RWPE2 (cell line): ENCODE results near the gene TUBA4A.

Experiments
- ATAC-seq: fragments of 200-7000 bp; cut with Tn5 transposase; 3 replicates; pipeline ENCODE4 v1.9.1; 2021; ENCODE audit warnings: low read depth
- DNase-seq: peaks from one replicate; pipeline ENCODE4 v3.0.0-alpha.2; 2020; ENCODE audit warnings: low spot score
- H3K27ac ChIP-seq: fragments of 450-650 bp; 2 replicates; pipeline ENCODE4 v1.5.1; 2017; ENCODE audit warnings: mild to moderate bottlenecking; ENCODE audit not compliant: poor library complexity, severe bottlenecking
- H3K27me3 ChIP-seq: fragments of 250-450 bp; sonication (Bioruptor Pico); 2 replicates; pipeline ENCODE4 v1.5.1; 2021; ENCODE audit warnings: mild to moderate bottlenecking, moderate library complexity; ENCODE audit not compliant: insufficient read depth, poor library complexity, severe bottlenecking
- H3K36me3 ChIP-seq: fragments of 250-450 bp; sonication (Bioruptor Pico); 2 replicates; pipeline ENCODE4 v1.5.1; 2020; ENCODE audit warnings: low read depth, mild to moderate bottlenecking, moderate library complexity
- H3K4me1 ChIP-seq: fragments of 250-450 bp; sonication (Bioruptor Pico); 2 replicates; pipeline ENCODE4 v1.5.1; 2021; ENCODE audit warnings: mild to moderate bottlenecking, moderate library complexity; ENCODE audit not compliant: insufficient read depth, poor library complexity, severe bottlenecking
- H3K4me3 ChIP-seq: fragments of 250-450 bp; sonication (Bioruptor Pico); 2 replicates; pipeline ENCODE4 v1.5.1; 2021; ENCODE audit warnings: mild to moderate bottlenecking, moderate library complexity; ENCODE audit not compliant: severe bottlenecking
- H3K9me3 ChIP-seq: fragments of 250-450 bp; sonication (Bioruptor Pico); 2 replicates; pipeline ENCODE4 v1.5.1; 2021; ENCODE audit warnings: mild to moderate bottlenecking, moderate library complexity; ENCODE audit not compliant: severe bottlenecking
- TF ChIP-seq, protein P1 (sequence below): fragments of 450-650 bp; IDR thresholded peaks from one replicate; pipeline ENCODE4 v1.5.1; 2017; ENCODE audit warnings: mild to moderate bottlenecking, moderate library complexity; ENCODE audit not compliant: poor library complexity, severe bottlenecking

Gene TUBA4A

DNA sequence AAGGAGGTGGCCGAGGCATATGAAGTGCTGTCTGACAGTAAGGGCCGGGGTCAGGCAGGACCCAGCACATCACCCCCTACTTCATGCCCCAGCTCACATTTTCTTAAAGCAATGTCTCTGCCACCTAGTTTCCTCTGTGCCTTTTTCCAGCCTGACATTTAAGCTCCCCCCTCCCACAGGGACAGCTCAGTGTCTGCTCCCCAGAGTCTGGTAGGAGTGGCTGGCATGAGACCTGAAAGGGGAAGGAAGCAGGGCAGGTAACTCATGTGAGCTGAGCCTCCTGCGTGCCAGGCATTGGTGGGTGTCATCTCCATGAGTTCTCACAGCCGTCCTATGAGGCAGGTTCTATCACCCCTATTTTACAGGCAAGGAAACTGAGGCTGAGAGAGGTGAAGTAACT is 26.9 kb upstream of the TUBA4A start:
- ATAC-seq (no peak), DNase-seq (no peak)
- Histone ChIP-seq H3K27ac (peak overlapping the region; percentile 100), H3K36me3 (peaks cover 35% of the 10 kb centered on the region), H3K27me3 (no peaks in the 10 kb centered on the region), H3K9me3 (no peaks in the 10 kb centered on the region), H3K4me3 (no peak overlapping the region), H3K4me1 (peaks cover 24% of the 10 kb centered on the region)
- TF ChIP-seq, protein P1, sequence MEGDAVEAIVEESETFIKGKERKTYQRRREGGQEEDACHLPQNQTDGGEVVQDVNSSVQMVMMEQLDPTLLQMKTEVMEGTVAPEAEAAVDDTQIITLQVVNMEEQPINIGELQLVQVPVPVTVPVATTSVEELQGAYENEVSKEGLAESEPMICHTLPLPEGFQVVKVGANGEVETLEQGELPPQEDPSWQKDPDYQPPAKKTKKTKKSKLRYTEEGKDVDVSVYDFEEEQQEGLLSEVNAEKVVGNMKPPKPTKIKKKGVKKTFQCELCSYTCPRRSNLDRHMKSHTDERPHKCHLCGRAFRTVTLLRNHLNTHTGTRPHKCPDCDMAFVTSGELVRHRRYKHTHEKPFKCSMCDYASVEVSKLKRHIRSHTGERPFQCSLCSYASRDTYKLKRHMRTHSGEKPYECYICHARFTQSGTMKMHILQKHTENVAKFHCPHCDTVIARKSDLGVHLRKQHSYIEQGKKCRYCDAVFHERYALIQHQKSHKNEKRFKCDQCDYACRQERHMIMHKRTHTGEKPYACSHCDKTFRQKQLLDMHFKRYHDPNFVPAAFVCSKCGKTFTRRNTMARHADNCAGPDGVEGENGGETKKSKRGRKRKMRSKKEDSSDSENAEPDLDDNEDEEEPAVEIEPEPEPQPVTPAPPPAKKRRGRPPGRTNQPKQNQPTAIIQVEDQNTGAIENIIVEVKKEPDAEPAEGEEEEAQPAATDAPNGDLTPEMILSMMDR = no peak

DNA sequence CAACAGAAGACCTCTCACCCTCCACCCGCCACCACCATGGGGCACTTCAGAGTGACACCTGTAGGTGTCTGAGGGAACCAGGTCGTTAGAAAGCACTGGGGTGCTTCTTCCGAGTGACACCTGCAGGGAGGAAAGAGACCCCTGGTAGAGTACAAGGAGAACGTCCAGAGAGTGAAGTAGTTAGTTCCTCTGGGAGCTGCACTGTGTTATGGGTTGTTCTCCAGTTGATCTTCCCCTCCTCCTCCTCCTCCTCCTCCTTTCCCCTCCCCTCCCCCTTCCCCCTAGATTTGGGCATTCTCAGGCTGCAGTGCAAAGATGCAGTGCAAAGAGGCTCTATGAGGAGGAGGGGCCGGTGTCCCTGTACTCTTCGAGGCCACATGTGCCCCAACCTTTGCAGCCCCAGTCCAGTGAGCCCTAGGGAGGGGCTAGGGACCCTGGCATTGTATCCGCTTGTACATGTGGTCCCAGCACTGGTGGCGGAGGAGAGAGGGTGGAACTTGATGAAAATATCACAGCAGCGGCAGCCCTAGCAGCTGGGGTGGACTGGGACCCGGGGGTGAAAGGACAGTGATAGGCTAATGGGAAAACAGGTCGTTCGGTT is 26.3 kb upstream of the TUBA4A start:
- Histone ChIP-seq H3K27ac (peak overlapping the region; percentile 100), H3K36me3 (peaks cover 30% of the 10 kb centered on the region), H3K27me3 (no peaks in the 10 kb centered on the region), H3K4me1 (peaks cover 27% of the 10 kb centered on the region), H3K9me3 (no peaks in the 10 kb centered on the region), H3K4me3 (peak overlapping the region; percentile 53)
- DNase-seq = no peak
- no peak for ATAC-seq
- TF ChIP-seq, protein P1 = no peak

DNA sequence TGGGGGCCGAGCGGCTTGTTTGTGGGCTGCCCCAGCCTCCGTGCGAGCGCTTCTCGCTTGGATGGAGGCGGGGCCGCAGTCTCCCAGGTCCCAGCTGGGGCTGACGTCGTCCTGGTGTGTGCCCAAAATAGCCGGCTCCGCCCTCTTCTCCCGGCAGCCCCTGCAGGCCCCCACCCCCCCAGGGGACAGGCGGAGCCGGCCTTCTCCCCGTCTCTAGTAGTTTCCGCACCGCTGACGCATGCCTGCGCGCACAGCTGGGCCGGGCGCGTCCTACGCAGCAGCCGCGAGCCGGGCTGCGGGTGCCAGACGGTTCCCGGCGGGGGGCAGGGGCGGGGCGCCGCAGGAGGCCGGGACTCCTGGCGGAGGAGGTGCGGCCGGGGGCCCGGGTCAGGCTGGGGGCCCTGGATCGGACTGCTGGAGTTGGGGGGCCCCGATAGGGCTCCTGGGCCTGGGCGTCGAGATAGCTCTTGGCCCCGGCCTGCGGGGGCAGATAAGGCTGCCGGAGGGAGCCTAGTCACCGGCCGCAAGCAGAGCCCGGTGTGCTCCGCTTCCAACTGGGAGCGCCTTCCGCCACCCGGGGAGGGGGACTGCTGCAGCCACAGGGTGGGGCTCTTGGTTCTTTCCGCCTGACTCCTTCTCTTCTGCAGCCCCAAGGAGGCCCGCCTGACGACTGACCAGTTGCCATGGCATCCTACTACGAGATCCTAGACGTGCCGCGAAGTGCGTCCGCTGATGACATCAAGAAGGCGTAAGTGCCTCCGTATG is 25.6 kb upstream of the TUBA4A start, which contains the start of gene DNAJB2:
TSS of gene DNAJB2 (plus strand) at position 216 of the 765 bp plus-strand sequence. CDS start at position 684, 468 bp downstream.
- Histone ChIP-seq H3K9me3 (no peaks in the 10 kb centered on the region), H3K27ac (peak within 1 kb of the TSS; percentile 100), H3K4me3 (peak within 1 kb of the TSS; percentile 53), H3K36me3 (peaks cover 23% of the 10 kb centered on the region), H3K4me1 (peaks cover 33% of the 10 kb centered on the region), H3K27me3 (no peaks in the 10 kb centered on the region)
- TF ChIP-seq, protein P1 = peak; percentile 27
- DNase-seq (peak; percentile 99), ATAC-seq (peak; percentile 81)

DNA sequence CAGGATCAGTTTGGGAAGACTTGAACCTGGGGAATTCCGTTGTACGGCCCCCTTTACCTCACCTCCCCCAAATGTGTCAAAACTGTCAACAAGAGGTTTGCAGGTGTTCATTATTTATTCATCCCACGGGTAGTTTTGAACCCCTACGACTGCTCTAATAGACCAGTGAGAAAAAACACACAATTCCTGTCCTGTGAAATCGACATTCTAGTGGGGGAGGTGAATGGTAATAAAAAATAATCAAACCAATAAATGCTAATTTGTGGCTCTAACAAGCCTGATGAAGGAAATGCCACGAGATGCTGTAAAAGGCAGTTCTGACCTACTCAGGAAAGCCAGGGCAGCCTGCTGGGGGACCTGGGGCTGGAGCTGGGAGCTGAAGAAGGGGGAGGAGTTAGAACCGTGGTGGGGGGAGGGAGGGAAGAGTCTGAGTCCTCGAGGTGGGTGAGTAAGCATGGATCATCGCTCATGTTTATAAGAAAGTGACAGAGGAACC is 25.0 kb upstream of the TUBA4A start:
- H3K4me1 ChIP-seq = peaks cover 40% of the 10 kb centered on the region
- no peaks in the 10 kb centered on the region for H3K27me3 ChIP-seq
- ATAC-seq = no peak
- DNase-seq = no peak
- peak overlapping the region; percentile 53 for H3K4me3 ChIP-seq
- TF ChIP-seq, protein P1 = no peak
- peaks cover 22% of the 10 kb centered on the region for H3K36me3 ChIP-seq
- H3K9me3 ChIP-seq = no peaks in the 10 kb centered on the region
- H3K27ac ChIP-seq = peak overlapping the region; percentile 100
